Mesodermal cell (in vitro differentiated cells): ENCODE data around the gene IRF6.
"Not testable (repeated sequence)": the region's sequence is repeated elsewhere in the genome, so short reads cannot be mapped to it uniquely, and the experiment has no call there.

Experiments
- H3K27ac ChIP-seq: 2 replicates; pipeline ENCODE4 v1.7.0; 2013; ENCODE audit warnings: mild to moderate bottlenecking, low read depth, low read length, moderate library complexity; ENCODE audit not compliant: severe bottlenecking
- H3K36me3 ChIP-seq: 2 replicates; pipeline ENCODE4 v1.7.1; 2013; ENCODE audit warnings: mild to moderate bottlenecking, low read length, moderate library complexity; ENCODE audit not compliant: control insufficient read depth, insufficient read depth
- H3K4me1 ChIP-seq: one replicate; pipeline ENCODE4 v1.7.1; 2013; ENCODE audit warnings: mild to moderate bottlenecking, low read length; ENCODE audit not compliant: insufficient read depth, control insufficient read depth, poor library complexity, severe bottlenecking
- H3K4me3 ChIP-seq: 2 replicates; pipeline ENCODE4 v1.7.0; 2013; ENCODE audit warnings: low read length, control low read depth, mild to moderate bottlenecking; ENCODE audit not compliant: insufficient read depth, poor library complexity, severe bottlenecking; ENCODE audit errors: extremely low read depth
- H3K9me3 ChIP-seq: 2 replicates; pipeline ENCODE4 v1.7.1; 2013; ENCODE audit warnings: mild to moderate bottlenecking, low read length, moderate library complexity; ENCODE audit not compliant: control insufficient read depth
- WGBS, 2 experiments: methylation state at CpG; one replicate each; pipeline ENCODE4 v1.1.5; 2013; ENCODE audit warnings: missing lambda C conversion rate in 2 of 2; ENCODE audit not compliant: insufficient coverage in 2 of 2; 5-methylcytosine and 5-hydroxymethylcytosine counted together

IRF6 gene

GRCh38 chr1:209808059-209808581, 2.2 kb upstream of the IRF6 start:
- Histone ChIP-seq H3K27ac (no peak overlapping the region), H3K36me3 (no peaks in the 10 kb centered on the region), H3K4me3 (no peak overlapping the region), H3K4me1 (peaks cover 6% of the 10 kb centered on the region), H3K9me3 (no peaks in the 10 kb centered on the region)

GRCh38 chr1:209807509-209807908, 1.6 kb upstream of the IRF6 start:
- H3K4me1 ChIP-seq = peaks cover 6% of the 10 kb centered on the region
- H3K4me3 ChIP-seq = no peak overlapping the region
- no peaks in the 10 kb centered on the region for H3K9me3 ChIP-seq
- WGBS, 2 experiments = 78% methylated on average over 1 of the region's 4 CpGs; no CpG with 5 or more reads in 1 of the 2 experiments
- no peaks in the 10 kb centered on the region for H3K36me3 ChIP-seq
- H3K27ac ChIP-seq = no peak overlapping the region

GRCh38 chr1:209805341-209805781, 581 bp downstream of the IRF6 start:
- Histone ChIP-seq H3K9me3 (no peaks in the 10 kb centered on the region), H3K36me3 (no peaks in the 10 kb centered on the region), H3K4me1 (peaks cover 6% of the 10 kb centered on the region), H3K4me3 (peak overlapping the region; percentile 16), H3K27ac (no peak overlapping the region)
- WGBS, 2 experiments = 91 to 92% methylated on average over 11 to 14 of the region's 19 CpGs

GRCh38 chr1:209803568-209803967, 2.4 kb downstream of the IRF6 start:
- Histone ChIP-seq H3K4me1 (peaks cover 6% of the 10 kb centered on the region), H3K4me3 (no peak overlapping the region), H3K36me3 (no peaks in the 10 kb centered on the region), H3K27ac (no peak overlapping the region), H3K9me3 (no peaks in the 10 kb centered on the region)
- WGBS, 2 experiments = no CpG with 5 or more reads among the region's 1 CpG

- H3K27ac ChIP-seq = no peak overlapping the region
- no peak overlapping the region for H3K4me3 ChIP-seq
- 80% methylated on average over 1 of the region's 4 CpGs for WGBS, 2 experiments
Measured at GRCh38 chr1:209802780-209803152, 3.2 kb downstream of the IRF6 start.

GRCh38 chr1:209802117-209802779, 3.7 kb downstream of the IRF6 start:
- no peaks in the 10 kb centered on the region for H3K36me3 ChIP-seq
- no peak overlapping the region for H3K4me3 ChIP-seq
- H3K4me1 ChIP-seq = no peaks in the 10 kb centered on the region
- H3K9me3 ChIP-seq = no peaks in the 10 kb centered on the region
- WGBS, 2 experiments = 100% methylated on average over 2 of the region's 4 CpGs; no CpG with 5 or more reads in 1 of the 2 experiments
- H3K27ac ChIP-seq = no peak overlapping the region

More at GRCh38 chr1:209802780-209803152, 3.2 kb downstream of the IRF6 start:
- Histone ChIP-seq H3K4me1 (peaks cover 4% of the 10 kb centered on the region), H3K36me3 (no peaks in the 10 kb centered on the region), H3K9me3 (no peaks in the 10 kb centered on the region)

- H3K4me1 ChIP-seq = no peaks in the 10 kb centered on the region
- WGBS, 2 experiments = no CpG with 5 or more reads among the region's 5 CpGs
- no peak overlapping the region for H3K27ac ChIP-seq
- no peaks in the 10 kb centered on the region for H3K36me3 ChIP-seq
- H3K4me3 ChIP-seq = no peak overlapping the region
- no peaks in the 10 kb centered on the region for H3K9me3 ChIP-seq
Measured at GRCh38 chr1:209800984-209801834, 4.7 kb downstream of the IRF6 start.

GRCh38 chr1:209797978-209798639, 7.8 kb downstream of the IRF6 start:
- H3K4me1 ChIP-seq = no peaks in the 10 kb centered on the region
- WGBS, 2 experiments = 76 to 91% methylated on average over 5 to 9 of the region's 9 CpGs
- no peak overlapping the region for H3K27ac ChIP-seq

GRCh38 chr1:209793711-209794110, 12.2 kb downstream of the IRF6 start:
- H3K27ac ChIP-seq, H3K36me3 ChIP-seq, H3K9me3 ChIP-seq, H3K4me1 ChIP-seq, H3K4me3 ChIP-seq: not testable (repeated sequence)
- WGBS, 2 experiments = 60% methylated on average over 2 of the region's 3 CpGs; no CpG with 5 or more reads in 1 of the 2 experiments

More at GRCh38 chr1:209797978-209798639, 7.8 kb downstream of the IRF6 start:
- H3K9me3 ChIP-seq = no peaks in the 10 kb centered on the region
- H3K36me3 ChIP-seq = no peaks in the 10 kb centered on the region
- no peak overlapping the region for H3K4me3 ChIP-seq

- Histone ChIP-seq H3K27ac (no peak overlapping the region), H3K4me1 (peaks cover 6% of the 10 kb centered on the region), H3K9me3 (no peaks in the 10 kb centered on the region), H3K36me3 (no peaks in the 10 kb centered on the region), H3K4me3 (no peak overlapping the region)
- WGBS, 2 experiments = 43 to 67% methylated on average over 1 of the region's 1 CpG
Measured at GRCh38 chr1:209791920-209792319, 14.0 kb downstream of the IRF6 start.
